GM12878 (cell line): ENCODE results near the gene GANC. TPM values are rescaled to one million over a fixed set of nuclear protein-coding genes. Genes with fewer than 3 reads are reported as not detected.

Source experiments
- ATAC-seq: fragments of 200-7000 bp; cut with Tn5 transposase; 3 replicates; pipeline ENCODE4 v1.9.1; 2020; ENCODE audit warnings: mild to moderate bottlenecking, moderate library complexity
- BruUV-seq: library from RNA; stranded (reverse); fragments of 400-500 nt; replicated peaks from 2 replicates; lab custom pipeline; 2021; lab: Mats Ljungman, UMichigan
- CTCF ChIA-PET: fragments of 300-600 bp; sonication (Branson Sonifier 250); formaldehyde crosslinking; extraction: SDS; loops from one replicate; lab custom pipeline; 2021; ENCODE audit warnings: inconsistent platforms; lab: Yijun Ruan, JAX
- POLR2A ChIA-PET: fragments of 350-600 bp; formaldehyde crosslinking; extraction: SDS; loops from one replicate; lab custom pipeline; 2021; ENCODE audit warnings: inconsistent platforms; lab: Charles Lee
- RAD21 ChIA-PET: fragments of 300-600 bp; sonication (Branson Sonifier 250); formaldehyde crosslinking; loops from one replicate; lab custom pipeline; 2023; ENCODE audit warnings: antibody characterized with exemption; ENCODE audit not compliant: unreplicated experiment; lab: Charles Lee
- SMC1A ChIA-PET: fragments of 300-600 bp; sonication (Branson Sonifier 250); formaldehyde crosslinking; loops from one replicate; lab custom pipeline; 2023; ENCODE audit not compliant: unreplicated experiment, uncharacterized antibody; lab: Charles Lee
- DNase-seq: peaks from one replicate; pipeline ENCODE4 v3.0.0-alpha.2; 2011; ENCODE audit warnings: low read depth, low spot score
- FAIRE-seq: peaks from 3 replicates; lab custom pipeline; 2011; peaks lifted over from hg19 to GRCh38; lab: Jason Lieb, UNC
- H2AFZ ChIP-seq: 2 replicates; pipeline ENCODE4 v1.6.0; 2011; ENCODE audit warnings: low read depth, low read length, control low read depth; ENCODE audit not compliant: control insufficient read depth
- H3K27ac ChIP-seq: 2 replicates; pipeline ENCODE4 v1.5.1; 2011; ENCODE audit warnings: control low read depth; ENCODE audit not compliant: control insufficient read depth, insufficient read depth
- H3K27me3 ChIP-seq, 2 experiments: replicated peaks in 1 of 2; 2 replicates each; pipeline versions ENCODE4 v1.6.0 to v1.6.1; 2011; ENCODE audit warnings: low read length in 1 of 2; ENCODE audit not compliant: control insufficient read depth in 2 of 2, insufficient read depth in 2 of 2
- H3K36me3 ChIP-seq, 2 experiments: 2 replicates each; pipeline ENCODE4 v1.5.1; 2011; ENCODE audit warnings: low read length in 1 of 2; ENCODE audit not compliant: control insufficient read depth in 2 of 2, insufficient read depth in 2 of 2
- H3K4me1 ChIP-seq: 2 replicates; pipeline ENCODE4 v1.6.1; 2011; ENCODE audit warnings: mild to moderate bottlenecking, low read length, moderate library complexity, mixed read lengths; ENCODE audit not compliant: control insufficient read depth, insufficient read depth
- H3K4me2 ChIP-seq: 2 replicates; pipeline ENCODE4 v1.6.0; 2011; ENCODE audit warnings: control low read depth; ENCODE audit not compliant: control insufficient read depth, insufficient read depth
- H3K4me3 ChIP-seq: fragments of 200-600 bp; sonication (generic); 2 replicates; pipeline ENCODE4 v1.5.1; 2016
- H3K79me2 ChIP-seq: 2 replicates; pipeline ENCODE4 v1.6.0; 2011; ENCODE audit warnings: low read length; ENCODE audit not compliant: control insufficient read depth, insufficient read depth
- H3K9ac ChIP-seq: 2 replicates; pipeline ENCODE4 v1.8.0; 2011; ENCODE audit warnings: low read length, control low read depth, mixed read lengths; ENCODE audit not compliant: control insufficient read depth, insufficient read depth
- H3K9me3 ChIP-seq: replicated peaks from 3 replicates; pipeline ENCODE4 v1.5.1; 2011; ENCODE audit warnings: mild to moderate bottlenecking, low read length; ENCODE audit not compliant: control insufficient read depth, insufficient read depth
- H4K20me1 ChIP-seq: 2 replicates; pipeline ENCODE4 v1.6.0; 2011; ENCODE audit not compliant: control insufficient read depth, insufficient read depth
- CEBPB ChIP-seq, 2 experiments: fragments of 150-350 bp in 1 of 2; IDR thresholded peaks; 2 replicates each; pipeline ENCODE4 v1.6.1; 2012 to 2014; ENCODE audit warnings: low read depth in 2 of 2, low read length in 2 of 2, borderline replicate concordance in 1 of 2, inconsistent platforms in 1 of 2
- E2F8 ChIP-seq: fragments of 450-650 bp; IDR thresholded peaks from 2 replicates; pipeline ENCODE4 v1.6.1; 2018; ENCODE audit warnings: mild to moderate bottlenecking, low read depth, moderate library complexity; ENCODE audit not compliant: partially characterized antibody
- FOXK2 ChIP-seq: fragments of 450-650 bp; IDR thresholded peaks from 2 replicates; pipeline ENCODE4 v1.6.1; 2017; ENCODE audit warnings: mild to moderate bottlenecking, moderate library complexity
- IRF5 ChIP-seq: fragments of 450-650 bp; IDR thresholded peaks from 2 replicates; pipeline ENCODE4 v1.6.1; 2017; ENCODE audit warnings: borderline replicate concordance
- NBN ChIP-seq: fragments of 450-650 bp; IDR thresholded peaks from 2 replicates; pipeline ENCODE4 v1.6.1; 2016
- NRF1 ChIP-seq: conservative IDR thresholded peaks from 2 replicates; pipeline ENCODE4 v1.6.1; 2011; ENCODE audit warnings: mild to moderate bottlenecking, low read depth, low read length, improper control_type of control experiment
- PAX8 ChIP-seq: fragments of 450-650 bp; IDR thresholded peaks from 2 replicates; pipeline ENCODE4 v1.6.1; 2017; ENCODE audit warnings: mild to moderate bottlenecking, moderate library complexity
- PML ChIP-seq: IDR thresholded peaks from 2 replicates; pipeline ENCODE4 v1.6.1; 2012; ENCODE audit warnings: low read length, inconsistent platforms
- SIX5 ChIP-seq: IDR thresholded peaks from 2 replicates; pipeline ENCODE4 v1.6.1; 2011; ENCODE audit warnings: mild to moderate bottlenecking, low read depth, low read length, moderate library complexity; ENCODE audit not compliant: severe bottlenecking
- SMAD1 ChIP-seq: fragments of 450-650 bp; IDR thresholded peaks from 2 replicates; pipeline ENCODE4 v1.6.1; 2018; ENCODE audit warnings: mild to moderate bottlenecking, low read depth; ENCODE audit not compliant: partially characterized antibody
- SUPT20H ChIP-seq: IDR thresholded peaks from 2 replicates; pipeline ENCODE4 v1.6.1; 2011; ENCODE audit warnings: low read depth, mild to moderate bottlenecking, low read length, moderate library complexity, borderline replicate concordance; ENCODE audit not compliant: control insufficient read depth
- TCF3 ChIP-seq: IDR thresholded peaks from 2 replicates; pipeline ENCODE4 v1.6.1; 2012; ENCODE audit warnings: low read depth, mild to moderate bottlenecking, low read length, borderline replicate concordance; ENCODE audit not compliant: insufficient read depth
- ZBED1 ChIP-seq: IDR thresholded peaks from 2 replicates; pipeline ENCODE4 v1.6.1; 2016; ENCODE audit warnings: borderline replicate concordance
- in situ Hi-C: fragments of 300-500 bp; cut with MboI; formaldehyde crosslinking; loops from 9 replicates; pipeline ENCODE4 v1.14.3; 2018; ENCODE audit warnings: mixed read lengths
- intact Hi-C: fragments of 100-400 bp; cut with micrococcal nuclease; formaldehyde crosslinking; loops from one replicate; pipeline ENCODE4 v1.14.2; 2022; ENCODE audit not compliant: unreplicated experiment
- polyA plus RNA-seq, 11 experiments: library from polyadenylated mRNA; depleted of rRNA in 4 of 11; unstranded in 6 of 11; stranded (reverse) in 5 of 11; fragments of >200 nt; fragmentation: Nextera tagmentation in 4 of 11; fragmentation: Illumina TruSeq in 1 of 11; extraction: Ambion mirVana in 4 of 11; extraction: Trizol in 1 of 11; gene quantifications; 1 replicate in 1 of 11; 2 replicates in 10 of 11; pipeline versions ENCODE4 v1.2.1 to v1.2.3, GENCODE V29; 2011 to 2016; ENCODE audit warnings: inconsistent platforms in 2 of 11, missing spikeins in 2 of 11, low read depth in 1 of 11
- total RNA-seq, 4 experiments: library from RNA; depleted of rRNA in 3 of 4; stranded (reverse); fragments of >200 nt in 3 of 4; fragmentation: Illumina TruSeq in 1 of 4; extraction: Trizol in 1 of 4; gene quantifications; 2 replicates each; pipeline versions ENCODE4 v1.2.1 to v1.2.3, GENCODE V29; 2013 to 2021
- TF ChIP-seq, protein P1 (sequence below): IDR thresholded peaks from 2 replicates; pipeline ENCODE4 v1.6.1; 2012; ENCODE audit warnings: mild to moderate bottlenecking, low read depth, low read length

GANC gene
- total and polyA plus RNA-seq, 10 of the 15 experiments (the other 5 are each of a cell fraction or from before 2014, with no cell fraction given), result 11.3 to 35.3 (median 23.0) TPM

- DNase-seq (no peak), FAIRE-seq (no peak)
- no peaks in the 10 kb centered on the region for H3K27me3 ChIP-seq
- ChIA-PET POLR2A (interaction anchor here (1.0 kb wide), 1 partner anchor 13 kb away, joined by 3 read pairs; no protein-coding TSS in a partner anchor), RAD21 (interaction anchor here (0.6 kb wide), 1 partner anchor 221 kb away, joined by 3 read pairs; no protein-coding TSS in a partner anchor)
- no TSS peak for BruUV-seq
- H3K9me3 ChIP-seq, result no peaks in the 10 kb centered on the region
- H2AFZ ChIP-seq, result no peak overlapping the region
- no peaks in the 10 kb centered on the region for H3K4me1 ChIP-seq
- intact Hi-C loops, result no loop called here
- H3K4me3 ChIP-seq, result no peak overlapping the region
- TF ChIP-seq E2F8, result no peak
- TF ChIP-seq TCF3, result no peak
- TF ChIP-seq, protein P1, sequence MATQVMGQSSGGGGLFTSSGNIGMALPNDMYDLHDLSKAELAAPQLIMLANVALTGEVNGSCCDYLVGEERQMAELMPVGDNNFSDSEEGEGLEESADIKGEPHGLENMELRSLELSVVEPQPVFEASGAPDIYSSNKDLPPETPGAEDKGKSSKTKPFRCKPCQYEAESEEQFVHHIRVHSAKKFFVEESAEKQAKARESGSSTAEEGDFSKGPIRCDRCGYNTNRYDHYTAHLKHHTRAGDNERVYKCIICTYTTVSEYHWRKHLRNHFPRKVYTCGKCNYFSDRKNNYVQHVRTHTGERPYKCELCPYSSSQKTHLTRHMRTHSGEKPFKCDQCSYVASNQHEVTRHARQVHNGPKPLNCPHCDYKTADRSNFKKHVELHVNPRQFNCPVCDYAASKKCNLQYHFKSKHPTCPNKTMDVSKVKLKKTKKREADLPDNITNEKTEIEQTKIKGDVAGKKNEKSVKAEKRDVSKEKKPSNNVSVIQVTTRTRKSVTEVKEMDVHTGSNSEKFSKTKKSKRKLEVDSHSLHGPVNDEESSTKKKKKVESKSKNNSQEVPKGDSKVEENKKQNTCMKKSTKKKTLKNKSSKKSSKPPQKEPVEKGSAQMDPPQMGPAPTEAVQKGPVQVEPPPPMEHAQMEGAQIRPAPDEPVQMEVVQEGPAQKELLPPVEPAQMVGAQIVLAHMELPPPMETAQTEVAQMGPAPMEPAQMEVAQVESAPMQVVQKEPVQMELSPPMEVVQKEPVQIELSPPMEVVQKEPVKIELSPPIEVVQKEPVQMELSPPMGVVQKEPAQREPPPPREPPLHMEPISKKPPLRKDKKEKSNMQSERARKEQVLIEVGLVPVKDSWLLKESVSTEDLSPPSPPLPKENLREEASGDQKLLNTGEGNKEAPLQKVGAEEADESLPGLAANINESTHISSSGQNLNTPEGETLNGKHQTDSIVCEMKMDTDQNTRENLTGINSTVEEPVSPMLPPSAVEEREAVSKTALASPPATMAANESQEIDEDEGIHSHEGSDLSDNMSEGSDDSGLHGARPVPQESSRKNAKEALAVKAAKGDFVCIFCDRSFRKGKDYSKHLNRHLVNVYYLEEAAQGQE, result no peak
- no peak for TF ChIP-seq NBN
- TF ChIP-seq PML, result no peak
- TF ChIP-seq ZBED1, result no peak
- TF ChIP-seq NRF1, result no peak
- TF ChIP-seq SUPT20H, result no peak
- TF ChIP-seq CEBPB (IDR thresholded peaks at IDR 0.05; ENCODE audit: borderline replicate concordance in 1 of 2, low read depth in 2 of 2, low read length in 2 of 2), result no peak
- TF ChIP-seq SIX5, result no peak
- no peak for TF ChIP-seq SMAD1
- TF ChIP-seq PAX8, result no peak
- no peak for TF ChIP-seq FOXK2
- no peak for TF ChIP-seq IRF5
- TF ChIP-seq, all 136 proteins: peak for 0
- ChIA-PET SMC1A (interaction anchor here (1.3 kb wide), 1 partner anchor 222 kb away, joined by 3 read pairs; no protein-coding TSS in a partner anchor), CTCF (no interaction called here)
- Histone ChIP-seq H3K79me2 (no peaks in the 10 kb centered on the region), H3K9ac (no peak overlapping the region), H3K36me3 (peaks cover 0 to 5% of the 10 kb centered on the region in 2 experiments; a peak in 3 of 4 replicates), H3K4me2 (no peak overlapping the region), H4K20me1 (no peaks in the 10 kb centered on the region), H3K27ac (no peak overlapping the region)
- in situ Hi-C loops, result no loop called here
- no peak for ATAC-seq
Measured at GRCh38 chr15:42282344-42282743, 9.3 kb downstream of the GANC start.
